ENCODE measurements around the gene WDFY4.

DNA sequence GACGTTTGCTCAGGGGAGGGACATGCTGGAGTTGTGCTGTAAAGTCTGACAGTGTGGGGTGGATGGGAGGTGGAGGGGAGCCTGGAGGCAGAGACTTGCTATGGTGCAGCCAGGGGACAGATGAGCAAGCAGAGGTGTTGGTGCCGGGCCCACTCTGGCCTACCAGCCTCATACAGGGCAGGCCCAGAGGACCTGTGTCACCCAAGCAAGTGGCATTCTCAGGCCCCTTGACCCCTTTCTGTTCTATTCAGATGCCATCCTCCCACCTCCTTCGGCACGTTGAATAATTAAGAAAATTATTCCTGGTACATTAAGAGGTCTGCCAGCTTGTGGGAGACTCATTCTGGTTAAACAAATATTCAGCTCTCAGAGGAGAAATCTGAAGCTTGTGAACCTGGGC lies 8.5 kb downstream of the WDFY4 start:
- TF ChIP-seq CTCF (conservative IDR thresholded peaks at IDR 0.05 in 1 of 2, IDR thresholded peaks at IDR 0.05 in 1 of 2; ENCODE audit: extremely low read depth in 1 of 2, insufficient read depth in 1 of 2, low read depth in 1 of 2, low read length in 2 of 2): no peak
- no peak for TF ChIP-seq EZH2 (IDR thresholded peaks at IDR 0.05; ENCODE audit: borderline replicate concordance, low read length)

Data from mammary epithelial cell (primary cell).